Measurements from ENCODE around the gene LRRC3.

Gene LRRC3

GRCh38 chr21:44456915-44457736 lies 1.8 kb downstream of the LRRC3 start:
- no peak overlapping the region for H3K27ac Mint-ChIP-seq
- H3K9me3 Mint-ChIP-seq: peaks cover 0 to 15% of the 10 kb centered on the region in 2 donors
- H3K4me1 Mint-ChIP-seq: peaks cover 12% of the 10 kb centered on the region
- ATAC-seq: no peak
- peaks cover 18% of the 10 kb centered on the region for H3K27me3 Mint-ChIP-seq
- no peak for DNase-seq
- peak overlapping the region; percentile 62 to 73 for H3K4me3 Mint-ChIP-seq

- no peak overlapping the region for H3K4me3 Mint-ChIP-seq
- peaks cover 0 to 4% of the 10 kb centered on the region in 2 donors for H3K9me3 Mint-ChIP-seq
- H3K4me1 Mint-ChIP-seq: peaks cover 12% of the 10 kb centered on the region
- H3K27ac Mint-ChIP-seq: no peak overlapping the region
- DNase-seq (no peak), ATAC-seq (no peak)
- H3K27me3 Mint-ChIP-seq: peaks cover 4% of the 10 kb centered on the region
These were observed 3.8 kb downstream of the LRRC3 start for GRCh38 chr21:44458971-44459711.

- Mint-ChIP-seq H3K4me3 (no peak overlapping the region), H3K27me3 (no peaks in the 10 kb centered on the region), H3K27ac (peak overlapping the region in 1 of 2 donors; percentile 69), H3K4me1 (peaks cover 12% of the 10 kb centered on the region), H3K9me3 (no peaks in the 10 kb centered on the region)
- no peak for ATAC-seq
- DNase-seq: no peak
These were observed 4.6 kb downstream of the LRRC3 start for GRCh38 chr21:44459712-44460440.

GRCh38 chr21:44460441-44460755 lies 5.1 kb downstream of the LRRC3 start:
- no peaks in the 10 kb centered on the region for H3K9me3 Mint-ChIP-seq
- no peak overlapping the region for H3K4me3 Mint-ChIP-seq
- ATAC-seq: no peak
- no peak overlapping the region for H3K27ac Mint-ChIP-seq
- H3K4me1 Mint-ChIP-seq: peaks cover 12% of the 10 kb centered on the region
- no peaks in the 10 kb centered on the region for H3K27me3 Mint-ChIP-seq
- no peak for DNase-seq

- no peak overlapping the region for H3K27ac Mint-ChIP-seq
- H3K4me1 Mint-ChIP-seq: peaks cover 12% of the 10 kb centered on the region
These were observed 5.7 kb downstream of the LRRC3 start for GRCh38 chr21:44461005-44461404.

GRCh38 chr21:44461464-44462001 lies 6.2 kb downstream of the LRRC3 start:
- H3K27ac Mint-ChIP-seq: peak overlapping the region in 1 of 2 donors; percentile 61
- no peak overlapping the region for H3K4me3 Mint-ChIP-seq
- no peaks in the 10 kb centered on the region for H3K9me3 Mint-ChIP-seq
- ATAC-seq (no peak), DNase-seq (no peak)
- H3K27me3 Mint-ChIP-seq: no peaks in the 10 kb centered on the region
- H3K4me1 Mint-ChIP-seq: peaks cover 9% of the 10 kb centered on the region

More at GRCh38 chr21:44461005-44461404, 5.7 kb downstream of the LRRC3 start:
- ATAC-seq (peak; percentile 36), DNase-seq (no peak)
- Mint-ChIP-seq H3K9me3 (no peaks in the 10 kb centered on the region), H3K4me3 (no peak overlapping the region), H3K27me3 (no peaks in the 10 kb centered on the region)

- Mint-ChIP-seq H3K4me1 (peaks cover 5% of the 10 kb centered on the region), H3K27ac (no peak overlapping the region), H3K9me3 (no peaks in the 10 kb centered on the region), H3K4me3 (no peak overlapping the region), H3K27me3 (no peaks in the 10 kb centered on the region)
- ATAC-seq (no peak), DNase-seq (no peak)
These were observed 7.0 kb downstream of the LRRC3 start for GRCh38 chr21:44462086-44462833.

GRCh38 chr21:44462834-44463200 lies 7.5 kb downstream of the LRRC3 start:
- H3K9me3 Mint-ChIP-seq: no peaks in the 10 kb centered on the region
- no peak overlapping the region for H3K4me3 Mint-ChIP-seq
- ATAC-seq: no peak
- no peaks in the 10 kb centered on the region for H3K27me3 Mint-ChIP-seq
- peaks cover 5% of the 10 kb centered on the region for H3K4me1 Mint-ChIP-seq
- no peak overlapping the region for H3K27ac Mint-ChIP-seq
- no peak for DNase-seq

GRCh38 chr21:44463724-44464123 lies 8.4 kb downstream of the LRRC3 start:
- DNase-seq: no peak
- H3K27me3 Mint-ChIP-seq: no peaks in the 10 kb centered on the region
- no peak overlapping the region for H3K4me3 Mint-ChIP-seq
- no peaks in the 10 kb centered on the region for H3K9me3 Mint-ChIP-seq
- peaks cover 3% of the 10 kb centered on the region for H3K4me1 Mint-ChIP-seq
- ATAC-seq: no peak
- H3K27ac Mint-ChIP-seq: no peak overlapping the region

- no peaks in the 10 kb centered on the region for H3K4me1 Mint-ChIP-seq
- no peak for ATAC-seq
- DNase-seq: no peak
- H3K27ac Mint-ChIP-seq: no peak overlapping the region
- no peaks in the 10 kb centered on the region for H3K9me3 Mint-ChIP-seq
- no peaks in the 10 kb centered on the region for H3K27me3 Mint-ChIP-seq
- H3K4me3 Mint-ChIP-seq: no peak overlapping the region
These were observed 9.0 kb downstream of the LRRC3 start for GRCh38 chr21:44464351-44464750.

GRCh38 chr21:44466351-44466954 lies 11.1 kb downstream of the LRRC3 start:
- Mint-ChIP-seq H3K27me3 (no peaks in the 10 kb centered on the region), H3K9me3 (no peaks in the 10 kb centered on the region), H3K4me1 (no peaks in the 10 kb centered on the region), H3K4me3 (no peak overlapping the region), H3K27ac (no peak overlapping the region)
- DNase-seq (no peak), ATAC-seq (no peak)

GRCh38 chr21:44466996-44467858 lies 11.9 kb downstream of the LRRC3 start:
- Mint-ChIP-seq H3K9me3 (no peaks in the 10 kb centered on the region), H3K27ac (no peak overlapping the region), H3K4me3 (no peak overlapping the region), H3K4me1 (no peaks in the 10 kb centered on the region), H3K27me3 (no peaks in the 10 kb centered on the region)
- ATAC-seq (no peak), DNase-seq (no peak)

GRCh38 chr21:44467859-44468195 lies 12.5 kb downstream of the LRRC3 start:
- no peaks in the 10 kb centered on the region for H3K9me3 Mint-ChIP-seq
- H3K27me3 Mint-ChIP-seq: no peaks in the 10 kb centered on the region
- H3K27ac Mint-ChIP-seq: no peak overlapping the region
- ATAC-seq (no peak), DNase-seq (no peak)
- no peak overlapping the region for H3K4me3 Mint-ChIP-seq
- H3K4me1 Mint-ChIP-seq: no peaks in the 10 kb centered on the region

- Mint-ChIP-seq H3K27me3 (no peaks in the 10 kb centered on the region), H3K9me3 (no peaks in the 10 kb centered on the region), H3K4me3 (no peak overlapping the region), H3K4me1 (no peaks in the 10 kb centered on the region), H3K27ac (no peak overlapping the region)
- ATAC-seq (no peak), DNase-seq (no peak)
These were observed 16.0 kb downstream of the LRRC3 start for GRCh38 chr21:44471341-44471740.

All from stimulated activated naive CD8-positive, alpha-beta T cell treated with anti-CD3 and anti-CD28 coated beads, Interleukin-15, amount 100 ng/mL, for 72 hours (primary cell).